CD4-positive, alpha-beta T cell treated with Interferon gamma for 1 hour (primary cell): ENCODE data around the gene TMEM126A.

ENCODE experiments used
- DNase-seq: peaks from one replicate; pipeline ENCODE4 v3.0.0-alpha.2; 2020

The TMEM126A gene

GRCh38 chr11:85698195-85698594, 50.4 kb downstream of the TMEM126A start:
- no peak for DNase-seq

GRCh38 chr11:85699957-85700741, 52.4 kb downstream of the TMEM126A start:
- DNase-seq = no peak

- no peak for DNase-seq
Observed at GRCh38 chr11:85704967-85705366, 57.2 kb downstream of the TMEM126A start.

- DNase-seq = no peak
Observed at GRCh38 chr11:85705800-85706199, 58.0 kb downstream of the TMEM126A start.
